GM12874 (cell line): ENCODE results near the gene DPM2.

Experiments used
- TF ChIP-seq, protein P1 (sequence below): IDR thresholded peaks from 2 replicates; pipeline ENCODE4 v1.5.1; 2011; ENCODE audit warnings: low read depth, mild to moderate bottlenecking, control low read depth, low read length, moderate library complexity; ENCODE audit not compliant: insufficient read depth

DPM2 gene

DNA sequence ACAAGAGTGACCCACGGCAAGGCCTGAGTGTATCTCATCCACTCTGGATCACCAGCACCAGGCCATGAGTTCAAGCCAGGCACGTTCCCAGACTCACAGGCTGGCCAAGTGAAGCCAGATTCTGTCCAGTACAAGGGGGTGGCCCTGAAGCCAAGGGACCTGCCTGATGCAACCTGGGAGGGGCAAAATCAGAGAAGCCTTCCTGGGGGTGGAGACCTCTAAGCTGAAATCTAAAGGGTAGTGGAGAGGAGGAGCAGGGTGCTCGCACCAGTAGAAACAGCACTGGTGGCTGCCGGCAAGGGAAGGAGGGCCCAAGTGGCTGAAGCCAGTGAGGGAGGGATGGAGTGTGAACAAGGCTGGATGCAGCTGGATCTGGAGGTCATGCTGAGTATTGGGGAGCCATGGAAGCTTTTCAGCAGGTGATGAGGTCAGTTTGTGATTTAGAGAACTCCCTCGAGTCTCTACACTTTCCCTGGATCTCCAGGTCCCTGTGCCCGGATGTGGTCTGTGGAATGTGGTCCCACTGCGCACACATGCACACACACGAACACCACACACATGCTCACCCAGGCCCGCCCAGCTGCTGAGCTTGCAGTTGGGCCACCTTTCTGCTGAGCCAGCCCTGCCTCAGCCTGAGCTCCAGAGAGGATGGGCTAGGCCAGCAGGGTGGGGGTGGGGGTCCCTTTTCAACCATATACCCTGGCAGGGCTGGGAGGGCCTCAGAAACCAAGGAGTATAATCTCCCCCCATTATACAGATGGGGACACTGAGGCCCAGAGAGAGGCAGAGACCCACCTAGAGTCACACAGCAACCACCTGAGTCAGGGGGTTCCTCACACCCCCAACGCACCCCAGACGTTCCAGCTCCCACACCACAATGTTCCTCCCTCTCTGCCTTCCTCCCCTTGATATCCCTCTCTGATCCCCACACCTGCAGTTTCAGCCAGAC, 8.7 kb downstream of the DPM2 start:
- TF ChIP-seq, protein P1, sequence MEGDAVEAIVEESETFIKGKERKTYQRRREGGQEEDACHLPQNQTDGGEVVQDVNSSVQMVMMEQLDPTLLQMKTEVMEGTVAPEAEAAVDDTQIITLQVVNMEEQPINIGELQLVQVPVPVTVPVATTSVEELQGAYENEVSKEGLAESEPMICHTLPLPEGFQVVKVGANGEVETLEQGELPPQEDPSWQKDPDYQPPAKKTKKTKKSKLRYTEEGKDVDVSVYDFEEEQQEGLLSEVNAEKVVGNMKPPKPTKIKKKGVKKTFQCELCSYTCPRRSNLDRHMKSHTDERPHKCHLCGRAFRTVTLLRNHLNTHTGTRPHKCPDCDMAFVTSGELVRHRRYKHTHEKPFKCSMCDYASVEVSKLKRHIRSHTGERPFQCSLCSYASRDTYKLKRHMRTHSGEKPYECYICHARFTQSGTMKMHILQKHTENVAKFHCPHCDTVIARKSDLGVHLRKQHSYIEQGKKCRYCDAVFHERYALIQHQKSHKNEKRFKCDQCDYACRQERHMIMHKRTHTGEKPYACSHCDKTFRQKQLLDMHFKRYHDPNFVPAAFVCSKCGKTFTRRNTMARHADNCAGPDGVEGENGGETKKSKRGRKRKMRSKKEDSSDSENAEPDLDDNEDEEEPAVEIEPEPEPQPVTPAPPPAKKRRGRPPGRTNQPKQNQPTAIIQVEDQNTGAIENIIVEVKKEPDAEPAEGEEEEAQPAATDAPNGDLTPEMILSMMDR, result no peak

DNA sequence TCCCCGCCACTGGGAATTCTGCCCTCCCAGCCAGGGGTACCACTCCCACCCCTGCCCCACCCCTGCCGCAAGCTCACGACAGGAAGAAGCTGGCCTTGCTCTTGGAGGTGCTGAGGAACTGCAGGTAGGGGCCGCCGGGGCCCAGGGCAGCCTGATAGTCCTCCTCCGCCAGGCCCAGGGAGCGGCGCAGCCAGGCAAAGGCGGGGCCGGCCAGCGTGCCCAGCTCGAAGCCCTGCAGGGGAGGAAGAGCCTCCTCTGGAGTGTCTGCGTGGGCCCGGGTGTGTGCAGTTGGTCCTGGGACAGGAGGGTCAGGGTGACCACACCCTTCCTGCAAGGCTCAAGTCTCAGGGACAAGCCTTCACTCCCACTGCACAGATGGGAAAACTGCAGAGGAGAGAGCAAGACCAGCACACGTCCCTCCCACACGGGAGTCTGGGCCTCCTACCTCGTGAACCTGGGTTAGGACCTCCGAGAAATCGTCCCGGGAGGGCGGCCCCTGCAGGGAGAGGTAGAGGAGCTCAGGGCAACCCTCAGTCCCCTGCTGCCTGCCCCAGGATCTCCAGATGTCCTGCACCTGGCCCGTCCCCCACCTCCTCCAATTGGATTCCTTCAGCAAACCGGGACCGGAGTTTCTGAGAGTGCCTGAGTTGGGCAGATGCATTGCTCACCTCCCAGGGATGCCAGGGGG, 9.5 kb downstream of the DPM2 start:
- TF ChIP-seq, protein P1, result no peak

DNA sequence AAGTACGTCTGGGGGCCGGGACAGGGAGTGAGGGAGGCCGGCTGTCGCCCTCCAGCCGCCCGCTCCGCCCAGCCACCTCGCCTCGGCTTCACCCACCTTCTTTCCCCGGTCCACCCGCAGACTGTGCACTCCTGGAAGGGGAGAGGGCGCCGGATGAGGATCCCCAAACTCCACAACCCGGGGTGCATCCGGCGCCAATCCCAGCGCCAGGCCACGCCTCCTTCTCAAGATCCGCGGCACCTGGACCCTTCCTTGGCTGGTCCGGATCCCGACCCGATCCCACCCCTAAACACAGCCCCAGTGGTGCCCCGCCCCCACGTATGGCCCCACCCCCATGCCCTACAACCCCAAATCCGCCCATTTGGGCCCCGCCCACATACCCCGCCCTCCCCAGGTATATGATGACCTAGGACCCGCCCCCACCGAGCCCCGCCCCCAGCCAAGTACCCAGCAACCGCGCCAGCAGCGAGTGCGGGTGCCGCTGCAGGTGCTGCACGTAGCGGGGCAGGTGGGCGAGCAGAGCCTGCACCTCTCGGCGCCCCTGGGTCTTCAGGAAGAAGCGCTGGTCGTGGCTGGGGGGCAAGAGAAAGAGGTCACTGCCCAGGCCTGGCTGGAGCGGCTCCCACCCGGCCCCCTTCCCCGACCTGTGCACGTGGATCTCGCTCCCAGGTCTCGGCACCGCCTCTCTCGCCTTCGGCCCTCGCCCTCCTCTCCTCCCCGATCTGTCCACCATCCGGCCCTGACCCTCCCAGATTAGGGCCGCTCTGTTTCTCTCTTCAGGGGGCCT, 10.3 kb downstream of the DPM2 start:
- TF ChIP-seq, protein P1, result no peak

DNA sequence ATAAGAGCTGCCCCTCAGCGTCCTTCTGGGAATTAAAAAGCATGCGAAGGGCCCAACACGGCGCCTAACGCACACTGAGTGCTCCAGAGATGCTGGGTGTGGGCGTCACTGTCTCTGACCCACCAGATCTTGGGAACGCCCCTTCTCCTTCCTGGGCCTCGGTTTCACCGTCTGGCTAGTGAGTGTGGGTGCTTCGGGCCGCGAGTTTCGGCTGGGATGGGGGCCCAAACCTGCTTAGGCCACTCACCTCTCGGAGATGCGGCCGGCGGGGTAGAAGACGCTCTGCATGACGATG, 10.8 kb downstream of the DPM2 start:
- TF ChIP-seq, protein P1, result no peak

DNA sequence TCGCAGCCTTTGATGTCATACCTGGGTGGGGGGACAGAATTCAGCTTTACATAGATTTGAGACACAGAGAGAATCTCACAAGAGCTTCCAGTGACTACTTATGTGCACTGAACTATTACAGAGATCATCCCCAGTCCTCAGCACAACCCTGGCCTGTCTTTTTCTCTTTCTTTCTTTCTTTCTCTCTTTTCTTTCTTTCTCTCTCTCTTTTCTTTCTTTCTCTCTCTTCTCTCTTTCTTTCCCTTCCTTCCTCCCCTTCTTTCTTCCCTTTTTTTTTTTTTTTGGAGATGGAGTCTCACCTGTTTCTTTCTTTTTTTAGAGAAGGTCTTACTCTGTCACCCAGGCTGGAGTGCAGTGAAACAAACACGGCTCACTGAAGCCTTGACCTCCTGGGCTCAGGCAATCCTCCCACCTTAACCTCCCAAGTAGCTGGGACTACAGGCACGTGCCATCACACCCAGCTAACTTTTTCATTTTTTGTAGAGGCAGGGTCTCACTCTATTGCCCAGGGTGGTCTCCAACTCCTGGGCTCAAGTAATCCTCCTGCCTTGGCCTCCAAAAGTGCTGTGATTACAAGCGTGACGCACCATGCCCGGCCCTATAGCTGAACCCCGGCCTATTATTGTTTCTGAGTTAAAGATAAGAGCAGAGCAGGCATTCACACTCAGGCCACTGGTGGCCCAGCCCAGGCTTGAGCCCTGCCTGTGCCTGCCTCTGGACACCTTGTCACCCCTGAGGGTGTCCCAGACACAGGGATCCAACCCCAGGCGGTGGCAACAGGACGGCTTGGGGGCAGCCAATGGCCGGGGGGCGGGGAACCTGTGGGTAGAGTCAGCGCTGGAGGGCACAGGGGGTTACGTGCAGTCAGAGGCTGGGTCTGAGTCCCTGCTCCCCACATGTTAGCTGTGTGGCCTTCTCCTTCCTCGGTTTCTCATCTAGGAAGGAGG, 11.4 kb downstream of the DPM2 start:
- TF ChIP-seq, protein P1, result no peak

DNA sequence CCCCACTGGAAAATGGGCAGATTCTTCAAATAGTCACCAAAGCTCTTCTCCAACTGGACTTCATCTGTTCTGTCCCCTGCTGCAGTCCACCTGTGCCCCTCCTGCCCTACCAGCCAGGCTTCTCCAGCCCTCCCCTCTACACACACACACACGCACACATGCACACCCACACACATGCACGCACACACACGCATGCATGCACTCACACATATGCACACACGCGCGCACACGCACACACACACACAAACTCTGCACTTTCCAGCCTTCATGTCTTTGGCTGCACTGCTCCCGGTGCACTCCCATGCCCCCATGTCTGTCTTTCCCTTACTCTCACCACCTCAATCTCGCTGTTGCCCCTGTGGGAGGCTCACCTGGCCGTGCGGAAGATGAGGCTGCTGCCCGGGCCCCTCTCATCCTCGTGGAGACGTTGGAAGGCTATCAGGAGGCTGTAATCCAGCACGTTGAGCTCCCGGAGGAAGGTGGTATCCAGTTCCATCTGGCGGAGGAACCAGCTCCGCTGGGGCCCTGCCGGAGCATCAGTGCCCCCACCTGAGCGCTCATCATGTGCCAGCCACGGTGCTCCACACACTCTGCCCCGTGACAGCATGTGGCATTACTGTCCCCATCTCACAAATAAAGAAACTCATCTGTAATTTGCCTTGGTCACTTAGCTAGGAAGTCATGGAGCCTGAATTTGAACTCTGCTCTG, 12.8 kb downstream of the DPM2 start:
- TF ChIP-seq, protein P1, result no peak
